HG02840 (cell line): ENCODE results near the gene TMEM45A.
A peak's percentile ranks its signal among the peaks of the same experiment; 100 is the strongest.

Source experiments
- ATAC-seq: cut with Tn5 transposase; IDR thresholded peaks from one replicate; pipeline ENCODE4 v1.9.1; 2021; ENCODE audit warnings: mild to moderate bottlenecking, moderate library complexity, moderate number of reproducible peaks; ENCODE audit not compliant: unreplicated experiment, low FRiP score

Gene TMEM45A

DNA sequence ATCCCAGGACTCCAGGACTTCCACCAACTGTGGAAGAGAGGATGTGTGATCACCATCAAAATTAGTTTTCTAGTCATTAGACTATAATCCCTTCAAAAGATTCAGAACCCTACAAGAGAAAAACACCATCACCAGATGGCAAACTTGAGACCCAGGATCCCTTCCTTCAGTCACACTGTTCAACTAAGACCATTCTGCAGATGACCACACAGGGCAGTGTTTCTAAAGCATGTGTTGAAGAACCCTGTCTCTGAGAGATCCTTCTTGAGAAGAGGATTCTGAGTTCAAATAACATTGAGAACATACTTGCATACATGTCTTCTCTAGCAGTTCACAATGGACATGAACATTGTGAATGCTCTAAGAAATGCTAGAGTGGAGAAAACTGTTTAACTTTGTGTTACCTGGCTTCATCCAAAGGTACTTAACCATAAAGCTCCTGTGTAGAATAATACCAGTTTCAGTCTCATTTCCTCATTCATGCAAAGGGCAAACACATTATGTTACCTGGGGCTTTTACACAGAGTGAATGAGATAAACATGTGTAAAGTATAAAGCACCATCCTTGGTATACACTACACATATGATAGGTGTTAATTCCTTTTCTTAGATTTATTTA, 114.6 kb downstream of the TMEM45A start:
- peak; percentile 77 for ATAC-seq

DNA sequence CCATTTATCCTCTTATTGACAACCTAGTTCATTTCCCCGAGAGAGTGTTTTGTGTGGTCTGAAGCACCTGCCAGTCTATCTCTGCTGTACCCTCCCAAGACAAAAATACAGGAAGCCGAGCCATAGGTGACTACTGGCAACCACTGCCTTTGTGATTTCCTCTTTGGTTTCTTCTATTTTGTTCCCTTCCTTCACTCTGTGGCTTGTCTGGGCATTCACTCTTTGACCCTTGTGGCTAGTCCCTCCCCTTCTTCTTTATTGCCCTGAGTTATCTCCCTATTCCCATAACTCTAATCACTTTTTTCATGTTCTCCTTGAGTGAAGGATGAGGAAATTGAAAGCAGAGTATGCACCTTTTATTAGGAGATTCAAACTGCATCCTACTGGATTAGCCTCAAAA, 116.9 kb downstream of the TMEM45A start, which contains the start of gene ADGRG7:
TSS of gene ADGRG7 (plus strand) at position 297 of the 400 bp plus-strand sequence. CDS start 256 bp downstream, outside the sequence.
- no peak for ATAC-seq

- no peak for ATAC-seq
Measured at GRCh38 chr3:100609963-100610362, 117.5 kb downstream of the TMEM45A start.

- no peak for ATAC-seq
Measured at GRCh38 chr3:100611221-100611620, 118.8 kb downstream of the TMEM45A start.

DNA sequence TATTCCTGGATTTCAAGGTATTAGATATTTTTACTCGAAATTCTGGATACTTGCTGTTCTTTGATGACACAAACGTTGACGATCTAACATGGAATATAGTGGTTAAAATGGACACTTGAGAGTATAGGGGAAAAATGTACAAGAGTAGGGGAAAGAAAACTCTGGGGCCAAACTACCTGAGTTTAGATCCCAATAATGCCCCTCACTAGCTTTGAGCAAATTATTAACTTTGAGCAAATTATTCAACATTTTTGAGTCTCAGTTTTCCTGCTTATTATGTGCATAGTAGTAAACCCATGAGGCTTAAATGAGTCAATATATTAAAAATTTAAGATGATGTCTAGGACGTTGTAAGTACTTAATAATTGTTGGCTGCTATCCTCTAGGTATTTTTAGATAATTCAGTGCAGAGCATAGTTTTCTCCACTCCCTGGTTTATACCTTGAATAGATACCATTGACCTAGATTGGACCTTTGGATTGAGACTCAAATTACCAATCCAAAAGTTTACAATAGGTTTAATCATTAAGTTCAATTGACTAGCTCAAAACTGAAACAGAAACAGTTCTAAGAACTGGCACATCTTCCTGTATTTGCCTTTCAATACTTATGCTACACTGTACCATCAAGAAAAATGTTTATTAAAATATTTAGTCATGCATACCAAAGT, 121.4 kb downstream of the TMEM45A start:
- ATAC-seq: no peak

GRCh38 chr3:100614941-100615340, 122.5 kb downstream of the TMEM45A start:
- ATAC-seq: no peak

DNA sequence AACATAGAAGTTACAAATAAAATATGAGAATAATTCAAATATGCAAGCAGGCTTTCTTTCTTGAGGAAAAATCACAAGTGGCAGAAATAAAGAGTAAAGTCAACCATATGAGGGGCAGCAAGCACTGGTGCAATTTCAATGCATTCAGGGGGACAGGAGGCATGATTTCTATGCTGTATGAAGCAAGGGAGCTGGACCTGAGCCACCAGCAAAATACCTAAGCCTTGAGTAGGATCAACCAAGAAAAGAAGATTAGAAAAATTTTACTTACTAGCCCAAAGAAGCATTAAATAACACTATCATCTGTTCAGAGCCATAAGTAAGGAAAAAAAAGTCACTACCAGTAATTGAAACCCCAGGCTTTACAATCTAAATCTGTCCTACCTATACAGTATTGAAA, 123.3 kb downstream of the TMEM45A start:
- no peak for ATAC-seq

- ATAC-seq: no peak
Measured at GRCh38 chr3:100621251-100621650, 128.8 kb downstream of the TMEM45A start.
